Gastroesophageal sphincter (tissue), 3 donors: Measurements from ENCODE around the gene CAMKMT.

Source experiments
- EP300 ChIP-seq: sonication (generic); formaldehyde crosslinking; IDR thresholded peaks from one replicate; pipeline ENCODE4 v1.6.1; 2017; ENCODE audit warnings: antibody characterized with exemption, mild to moderate bottlenecking
- POLR2A ChIP-seq, 2 donors: fragments of 450-650 bp; IDR thresholded peaks; one replicate each; pipeline ENCODE4 v1.6.1; 2017; ENCODE audit warnings: antibody characterized with exemption in 2 of 2, mild to moderate bottlenecking in 2 of 2, moderate library complexity in 1 of 2
- POLR2AphosphoS5 ChIP-seq: sonication (generic); formaldehyde crosslinking; IDR thresholded peaks from one replicate; pipeline ENCODE4 v1.6.1; 2017; ENCODE audit warnings: antibody characterized with exemption
- TF ChIP-seq, protein P1 (sequence below), 4 experiments: fragments of 200-600 bp in 2 of 4; fragments of 450-650 bp in 2 of 4; sonication (generic) in 1 of 4; IDR thresholded peaks; one replicate each; pipeline ENCODE4 v1.5.1; 2017 to 2019; ENCODE audit warnings: antibody characterized with exemption in 4 of 4, mild to moderate bottlenecking in 2 of 4, moderate library complexity in 2 of 4

DNA sequence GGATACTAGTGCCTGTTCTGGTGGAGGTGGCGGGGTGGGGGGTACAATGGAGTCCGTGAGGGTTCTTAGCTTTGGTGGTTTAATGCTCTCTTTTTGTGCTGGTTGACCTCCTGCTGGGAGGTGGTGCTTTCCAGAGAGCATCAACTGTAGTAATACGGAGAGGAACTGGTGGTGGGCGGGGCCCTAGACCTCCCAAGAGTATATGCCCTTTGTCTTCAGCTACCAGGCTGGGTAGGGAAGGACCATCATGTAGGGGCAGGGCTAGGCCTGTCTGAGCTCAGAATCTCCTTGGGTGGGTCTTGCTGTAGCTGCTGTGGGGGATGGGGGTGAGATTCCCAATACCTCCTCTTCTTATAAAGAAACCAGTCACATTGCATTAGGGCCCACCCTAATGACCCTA lies 27.1 kb downstream of the CAMKMT start:
- TF ChIP-seq, protein P1, sequence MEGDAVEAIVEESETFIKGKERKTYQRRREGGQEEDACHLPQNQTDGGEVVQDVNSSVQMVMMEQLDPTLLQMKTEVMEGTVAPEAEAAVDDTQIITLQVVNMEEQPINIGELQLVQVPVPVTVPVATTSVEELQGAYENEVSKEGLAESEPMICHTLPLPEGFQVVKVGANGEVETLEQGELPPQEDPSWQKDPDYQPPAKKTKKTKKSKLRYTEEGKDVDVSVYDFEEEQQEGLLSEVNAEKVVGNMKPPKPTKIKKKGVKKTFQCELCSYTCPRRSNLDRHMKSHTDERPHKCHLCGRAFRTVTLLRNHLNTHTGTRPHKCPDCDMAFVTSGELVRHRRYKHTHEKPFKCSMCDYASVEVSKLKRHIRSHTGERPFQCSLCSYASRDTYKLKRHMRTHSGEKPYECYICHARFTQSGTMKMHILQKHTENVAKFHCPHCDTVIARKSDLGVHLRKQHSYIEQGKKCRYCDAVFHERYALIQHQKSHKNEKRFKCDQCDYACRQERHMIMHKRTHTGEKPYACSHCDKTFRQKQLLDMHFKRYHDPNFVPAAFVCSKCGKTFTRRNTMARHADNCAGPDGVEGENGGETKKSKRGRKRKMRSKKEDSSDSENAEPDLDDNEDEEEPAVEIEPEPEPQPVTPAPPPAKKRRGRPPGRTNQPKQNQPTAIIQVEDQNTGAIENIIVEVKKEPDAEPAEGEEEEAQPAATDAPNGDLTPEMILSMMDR (IDR thresholded peaks at IDR 0.05), result no peak
- no peak for TF ChIP-seq POLR2A (IDR thresholded peaks at IDR 0.05)
- TF ChIP-seq POLR2AphosphoS5, result no peak
- TF ChIP-seq EP300, result no peak
